T1000 (cell line): ENCODE results near the gene ASIC1.
A peak's percentile ranks its signal among the peaks of the same experiment; 100 is the strongest.
"Not testable (repeated sequence)": the region's sequence is repeated elsewhere in the genome, so short reads cannot be mapped to it uniquely, and the experiment has no call there.

Experiments used
- DNase-seq: peaks from one replicate; lab custom pipeline; 2025; ENCODE audit warnings: mixed read lengths; lab: John Stamatoyannopoulos, UW

The ASIC1 gene

DNA sequence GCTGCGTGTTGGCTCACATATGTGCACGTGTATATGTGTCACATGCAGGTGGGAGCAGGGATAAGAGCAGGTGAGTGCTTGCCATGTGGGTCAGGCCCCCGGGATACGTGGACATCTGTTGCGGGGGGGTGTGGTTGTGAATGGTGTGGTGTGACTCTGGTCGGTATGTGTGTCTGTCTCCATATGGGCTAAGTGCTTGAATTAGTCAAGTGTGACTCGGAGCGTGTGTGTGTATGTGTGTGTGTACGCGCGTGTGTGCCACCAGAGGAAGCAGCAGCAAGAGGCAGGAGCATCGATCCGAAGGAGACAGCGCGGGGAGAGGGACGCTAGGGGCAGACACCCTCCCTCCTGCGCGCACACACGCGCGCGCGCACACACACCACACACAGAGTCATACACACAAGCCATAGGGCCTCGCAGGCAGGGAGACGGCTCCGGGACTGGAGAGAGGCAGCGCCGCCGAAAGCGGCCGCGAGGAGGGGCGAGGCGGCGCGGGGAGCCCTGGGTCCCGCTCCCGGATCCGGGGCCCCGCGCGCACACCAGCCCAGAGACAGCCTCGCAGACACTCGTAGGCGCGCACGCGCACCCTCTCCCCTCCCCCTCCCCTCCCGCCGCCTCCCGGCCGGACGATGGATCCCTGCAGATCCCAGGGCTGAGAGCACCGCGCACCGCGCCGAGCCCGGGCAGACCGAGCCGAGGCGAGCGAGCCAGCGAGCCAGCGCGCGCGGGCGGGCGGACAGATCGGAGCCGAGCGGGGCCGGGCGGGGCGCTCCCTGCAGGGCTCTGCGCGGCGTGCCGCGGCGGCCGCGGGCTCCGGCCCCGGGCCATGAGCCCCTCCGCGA, at the start of gene ASIC1:
Gene ASIC1, plus strand, starts transcription at position 597 of the 842 bp plus-strand sequence. CDS start 1,171 bp downstream, outside the sequence.
- no peak for DNase-seq

DNA sequence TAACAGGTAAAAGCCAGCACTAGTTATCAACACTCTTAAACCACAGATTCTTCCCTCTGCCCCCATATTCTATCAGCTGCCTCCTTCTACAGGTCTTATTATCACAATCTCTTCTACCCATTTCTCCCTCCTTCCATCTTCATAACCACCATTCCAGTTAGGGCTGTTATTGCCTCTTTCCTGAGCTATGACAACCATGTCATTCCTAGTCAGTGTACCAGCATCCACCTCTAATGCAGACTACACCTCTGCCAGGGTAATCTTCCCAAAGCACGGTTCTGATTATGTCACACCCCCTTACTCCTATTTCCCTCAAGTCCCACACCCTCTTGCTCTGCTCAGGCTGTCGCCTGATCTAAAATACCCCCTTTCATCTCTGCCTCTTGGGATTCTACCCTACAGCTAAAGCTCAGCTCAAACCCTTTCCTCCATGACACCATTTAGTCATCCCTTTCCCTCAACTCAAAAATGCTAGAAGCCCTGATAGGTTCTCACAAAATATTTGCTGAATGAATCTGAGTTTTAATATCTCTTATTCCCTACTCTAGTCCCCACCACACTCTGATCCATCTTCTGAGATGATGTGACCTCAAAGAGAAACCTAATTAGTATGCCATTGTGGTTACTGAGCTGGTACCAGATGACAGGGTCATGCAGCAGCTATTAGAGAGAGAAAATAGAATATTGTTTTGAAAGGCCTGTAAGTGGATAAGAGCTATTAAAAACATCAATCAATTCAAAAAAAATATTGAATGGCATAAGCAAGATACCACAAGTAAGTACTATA, 43.8 kb upstream of the ASIC1 start:
- DNase-seq = no peak

DNA sequence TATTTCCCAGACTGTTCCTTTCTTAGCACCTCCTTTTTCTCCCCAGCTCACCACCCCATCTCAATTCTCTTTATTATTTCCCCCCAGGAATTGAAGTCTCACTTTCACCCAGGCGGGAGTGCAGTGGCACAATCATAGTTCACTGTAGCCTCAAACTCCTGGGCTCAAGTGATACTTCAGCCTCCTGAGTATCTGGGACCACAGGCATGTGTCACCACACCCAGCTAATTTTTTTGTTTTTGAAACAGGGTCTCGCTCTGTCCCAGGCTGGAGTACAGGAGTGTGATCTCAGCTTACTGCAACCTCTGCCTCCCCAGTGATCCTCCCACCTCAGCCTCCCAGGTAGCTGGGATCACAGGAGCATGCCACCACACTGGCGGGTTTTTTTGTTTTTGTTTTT, 43.1 kb upstream of the ASIC1 start:
- DNase-seq = no peak

DNA sequence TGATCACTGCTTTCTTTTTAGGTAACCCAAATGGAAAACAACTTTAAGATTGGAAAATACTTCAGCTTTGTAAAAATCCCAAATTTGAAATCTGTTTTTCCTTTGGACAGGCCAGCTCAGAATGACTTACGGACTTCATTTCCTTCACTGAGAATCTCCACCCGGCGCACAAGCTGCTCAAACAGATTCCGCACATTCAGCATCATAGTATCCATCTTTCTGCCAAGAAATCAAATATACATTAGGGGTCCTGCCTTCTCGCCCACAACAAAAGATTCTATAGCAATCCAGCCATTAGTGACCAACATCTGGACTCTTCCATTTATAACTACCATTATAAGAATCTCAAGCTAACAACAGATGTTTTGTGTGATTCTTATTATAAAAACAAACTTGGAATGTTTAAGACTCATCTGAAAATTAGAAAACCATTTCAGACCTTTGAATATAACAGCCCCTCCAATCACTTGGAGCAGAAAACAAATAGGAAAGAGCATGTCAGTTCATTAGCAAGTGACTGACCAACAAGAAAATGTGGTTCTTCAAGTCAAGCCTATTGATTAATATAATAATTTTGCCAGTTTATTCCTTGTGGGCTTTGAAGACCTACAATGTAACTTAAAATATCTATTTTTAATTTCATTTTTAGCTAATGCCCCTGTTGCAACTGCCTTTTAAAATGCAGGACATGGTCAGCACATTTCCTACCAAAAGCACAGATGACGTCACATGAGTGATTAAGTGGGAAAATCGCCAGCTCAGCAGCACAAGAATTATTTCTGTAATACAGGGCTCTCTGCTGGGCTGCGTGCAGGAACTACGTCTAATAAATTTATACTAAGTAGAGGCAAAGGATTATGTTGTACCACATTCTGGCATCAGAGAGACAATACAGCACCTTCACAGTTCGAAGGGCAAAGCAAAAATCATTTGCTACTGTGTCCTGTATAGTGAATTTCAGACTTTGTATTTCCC, 40.6 kb upstream of the ASIC1 start:
- no peak for DNase-seq

DNA sequence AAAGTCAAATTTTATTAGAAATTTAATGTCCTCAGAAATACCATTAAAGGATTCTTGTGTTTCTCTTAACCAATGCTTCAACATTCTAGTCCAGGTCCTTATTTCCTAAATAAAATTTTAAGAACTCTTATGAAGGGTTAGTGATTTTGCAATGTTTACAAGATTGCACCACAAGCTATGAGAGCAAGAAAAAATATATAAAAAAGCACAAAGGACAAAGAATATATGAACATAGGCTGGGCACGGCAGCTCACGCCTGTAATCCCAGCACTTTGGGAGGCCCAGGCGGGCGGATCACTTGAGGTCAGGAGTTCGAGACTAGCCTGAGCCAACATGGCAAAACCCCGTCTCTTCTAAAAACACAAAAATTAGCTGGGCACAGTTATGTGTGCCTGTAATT, 39.8 kb upstream of the ASIC1 start:
- no peak for DNase-seq

DNA sequence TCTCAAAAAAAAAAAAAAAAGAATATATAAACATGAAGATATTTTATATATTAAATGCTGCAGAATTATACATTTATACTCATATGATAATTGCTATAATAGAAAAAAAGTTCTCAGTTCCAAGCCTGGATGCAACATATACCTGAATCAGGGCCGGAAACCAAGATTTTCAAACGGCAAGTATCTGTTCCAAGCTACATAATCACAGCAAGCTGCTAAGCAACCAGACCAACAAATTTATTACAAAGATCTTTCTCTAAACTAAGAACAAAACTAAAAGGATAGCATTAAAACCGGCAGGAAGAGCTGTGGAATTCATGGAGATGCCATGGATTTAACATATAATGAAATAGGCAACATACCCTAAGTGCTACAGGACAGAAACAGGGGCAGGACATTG, 39.2 kb upstream of the ASIC1 start:
- no peak for DNase-seq

DNA sequence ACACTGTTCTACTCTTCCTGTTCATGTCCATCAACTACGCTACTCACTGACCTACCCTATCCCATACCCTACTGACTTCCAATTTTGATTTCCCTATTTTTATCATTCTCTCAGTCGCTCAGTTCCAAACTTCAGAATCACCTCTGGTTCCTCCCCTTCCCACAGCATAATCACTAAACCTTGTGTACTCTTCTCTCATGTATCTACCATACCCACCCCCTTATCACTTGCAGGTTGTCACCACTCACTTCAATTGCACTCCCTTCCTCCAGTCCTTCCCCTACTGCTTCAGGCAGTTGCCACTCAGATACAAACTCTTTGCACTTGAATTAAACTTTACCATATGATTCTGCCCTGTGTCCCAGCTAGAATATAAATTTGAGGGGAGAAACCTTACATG, 38.4 kb upstream of the ASIC1 start:
- DNase-seq = no peak

DNA sequence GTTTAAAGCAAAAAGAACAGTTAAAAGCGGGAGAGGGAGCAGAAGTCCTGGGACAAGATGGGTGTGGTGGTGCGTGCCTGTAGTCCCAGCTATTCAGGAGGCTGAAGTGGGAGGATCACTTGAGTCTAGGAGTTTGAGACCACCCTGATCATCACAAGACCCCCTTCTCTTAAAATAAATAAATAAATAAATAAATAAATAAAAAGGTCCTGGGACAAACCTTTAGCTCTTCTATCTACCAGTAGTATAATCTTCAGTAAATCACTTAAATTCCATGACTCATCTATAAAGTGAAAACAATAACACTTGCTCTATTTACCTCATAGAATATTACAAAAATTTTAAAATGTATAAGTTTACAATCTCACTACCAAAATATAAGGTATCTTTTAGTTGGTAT, 37.9 kb upstream of the ASIC1 start:
- no peak for DNase-seq

DNA sequence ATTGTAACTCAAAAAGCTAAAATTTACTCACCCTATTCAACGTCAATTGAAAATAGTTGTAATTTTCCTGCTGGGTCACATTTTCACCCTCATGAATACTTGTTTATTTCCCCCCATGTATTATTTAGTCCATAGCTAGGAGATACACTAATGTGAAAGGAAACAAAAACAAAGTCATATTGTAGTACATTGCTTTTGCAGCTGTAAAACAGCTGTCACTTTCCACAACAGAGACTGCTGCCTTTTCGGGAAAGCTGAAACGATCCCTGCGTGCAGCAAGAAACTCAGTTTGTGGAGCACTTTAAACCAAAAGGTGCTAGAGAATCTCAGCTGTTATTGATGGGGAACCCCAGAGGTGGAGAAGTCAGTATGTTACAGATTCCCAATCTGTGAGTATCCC, 36.4 kb upstream of the ASIC1 start:
- DNase-seq = no peak

DNA sequence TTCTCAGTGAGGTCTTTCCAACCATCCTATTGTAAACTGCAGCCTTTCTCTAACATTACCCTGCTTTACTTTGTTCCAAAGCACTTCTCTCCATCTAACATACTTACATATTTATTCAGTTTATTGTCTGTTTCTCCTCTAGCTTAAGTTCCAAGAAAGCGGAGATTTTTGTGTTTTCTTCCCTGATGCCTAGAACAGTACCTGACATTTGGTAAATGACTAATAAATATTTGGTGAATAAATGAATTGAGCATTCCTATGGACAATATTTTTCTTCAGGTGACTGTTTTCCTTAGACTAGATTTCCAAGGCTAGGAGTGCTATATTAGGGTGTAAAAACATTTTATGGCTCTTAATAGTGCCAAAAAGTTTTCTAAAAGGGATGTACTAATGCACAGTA, 34.5 kb upstream of the ASIC1 start:
- DNase-seq = no peak

DNA sequence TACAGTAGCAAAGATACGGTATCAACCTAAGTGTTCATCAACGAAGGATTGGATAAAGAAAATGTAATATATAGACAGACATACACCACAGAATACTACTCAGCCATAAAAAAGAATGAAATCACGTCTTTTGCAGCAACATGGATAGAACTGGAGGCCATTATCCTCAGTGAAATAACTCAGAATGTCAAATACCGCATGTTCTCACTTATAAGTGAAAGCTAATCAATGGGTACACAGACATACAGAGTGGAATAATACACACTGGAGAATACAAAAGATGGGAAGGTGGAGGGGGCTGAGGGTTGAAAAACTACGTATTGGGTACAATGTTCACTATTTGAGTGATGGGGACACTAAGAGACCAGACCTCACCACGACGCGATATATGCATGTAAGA, 33.2 kb upstream of the ASIC1 start:
- no peak for DNase-seq

DNA sequence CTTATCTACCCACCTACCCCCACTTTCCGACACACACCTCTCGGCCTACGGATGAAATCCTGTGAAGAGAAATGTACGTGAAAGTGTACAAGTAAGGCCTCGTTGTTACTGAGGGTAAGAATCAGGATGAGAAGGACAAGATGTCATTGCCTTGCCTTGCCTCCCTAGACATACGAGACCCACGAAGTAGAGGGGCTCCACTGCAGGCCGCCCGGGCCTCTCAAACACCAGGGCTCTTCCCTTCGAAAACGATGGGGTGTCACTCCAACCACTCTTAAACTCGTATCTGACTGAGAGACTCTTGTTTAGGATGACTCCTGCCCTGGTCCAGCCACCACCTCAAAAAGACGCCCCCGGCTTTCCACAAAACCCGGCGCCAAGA, 32.6 kb upstream of the ASIC1 start:
- no peak for DNase-seq

DNA sequence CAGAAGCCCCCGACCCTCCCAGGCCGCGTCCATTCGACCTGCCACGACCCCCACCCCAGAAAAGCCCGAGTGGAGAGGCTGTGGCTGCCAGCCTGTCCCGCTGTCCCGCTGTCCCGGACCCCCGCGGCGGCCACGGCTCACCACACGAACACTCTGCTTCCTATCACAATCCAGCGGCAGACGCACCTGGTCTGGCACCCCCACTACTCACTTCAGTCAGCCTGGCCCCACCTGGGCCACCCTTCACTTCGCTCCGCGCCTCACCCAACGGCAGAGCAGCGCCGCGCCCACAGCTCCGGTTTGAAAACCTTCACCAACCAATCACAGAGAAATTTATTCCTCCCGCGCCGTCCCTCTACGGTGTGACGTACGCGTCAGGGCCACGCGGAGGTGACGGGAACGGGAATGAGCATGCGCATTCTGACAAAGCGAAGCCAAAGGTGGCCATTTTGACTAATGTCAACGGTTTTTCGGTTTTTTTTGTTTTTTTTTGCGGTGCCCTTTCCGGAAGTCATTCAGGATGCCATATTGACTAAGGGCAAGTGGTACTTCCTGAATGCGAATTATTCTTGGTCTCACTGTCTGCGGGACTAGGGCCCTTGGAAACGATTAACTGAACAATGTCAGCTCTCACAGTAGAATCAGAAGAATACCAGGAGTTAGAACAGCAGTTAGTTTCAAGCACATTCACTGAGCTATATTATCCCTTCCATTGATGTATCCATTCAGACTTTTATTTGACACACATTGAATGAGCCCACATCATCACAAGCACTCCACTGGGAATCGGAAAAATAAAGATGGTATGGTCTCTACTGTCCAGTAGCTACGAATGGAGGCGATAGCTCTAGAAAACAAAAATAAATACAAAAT, 32.0 kb upstream of the ASIC1 start, which contains the start of gene RACGAP1:
Gene RACGAP1, minus strand, starts transcription at position 308 of the 873 bp plus-strand sequence. CDS start 8,779 bp downstream, outside the sequence.
- DNase-seq = peak; percentile 96

DNA sequence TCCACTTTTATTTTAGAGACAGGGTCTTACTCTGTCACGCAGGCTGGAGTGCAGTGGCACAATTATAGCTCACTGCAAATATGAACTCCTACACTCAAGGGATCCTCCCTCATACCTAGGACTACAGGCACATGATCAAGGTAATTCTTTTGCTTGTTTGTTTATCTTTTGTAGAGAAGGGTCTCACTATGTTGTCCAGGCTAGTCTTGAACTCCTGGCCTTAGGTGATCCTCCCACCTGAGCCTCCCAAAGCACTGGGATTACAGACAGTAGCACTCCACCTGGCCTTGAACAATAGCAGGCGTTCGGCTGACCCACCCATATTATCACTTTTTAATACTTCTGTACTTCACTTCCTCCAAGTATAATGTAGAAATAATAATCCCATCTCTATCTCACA, 30.7 kb upstream of the ASIC1 start:
- no peak for DNase-seq

DNA sequence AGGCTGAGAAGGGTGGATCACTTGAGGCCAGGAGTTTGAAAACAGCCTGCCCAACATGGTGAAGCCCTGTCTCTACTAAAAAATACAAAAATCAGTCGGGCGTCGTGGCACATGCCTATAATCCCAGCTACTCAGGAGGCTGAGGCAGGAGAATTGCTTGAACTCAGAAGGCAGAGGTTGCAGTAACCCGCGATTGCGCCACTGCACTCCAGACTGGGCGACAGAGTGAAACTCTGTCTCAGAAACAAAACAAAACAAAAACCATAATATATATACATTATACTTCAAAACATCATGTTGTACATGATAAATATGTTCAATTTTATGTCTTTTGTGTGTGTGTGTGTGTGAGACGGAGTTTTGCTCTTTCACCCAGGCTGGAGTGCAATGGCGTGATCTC, 26.9 kb upstream of the ASIC1 start:
- not testable (repeated sequence) for DNase-seq

DNA sequence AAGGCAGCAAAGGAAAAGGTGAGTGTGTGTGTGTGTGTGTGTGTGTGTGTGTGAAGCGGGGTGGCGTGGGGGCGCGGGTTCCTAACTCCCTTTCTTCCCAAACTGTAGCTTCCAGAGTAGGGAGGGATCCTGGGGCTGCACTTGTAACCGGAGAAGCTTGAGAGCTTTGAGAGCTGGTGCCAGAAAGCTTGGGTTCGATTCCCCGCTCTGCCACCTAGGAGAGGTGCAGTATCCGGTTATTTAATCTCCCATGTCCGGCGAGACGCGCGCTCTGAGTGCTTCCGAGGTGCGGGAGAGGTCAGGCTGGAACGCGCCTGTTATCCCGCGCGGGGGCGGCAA, 24.9 kb upstream of the ASIC1 start:
- no peak for DNase-seq

DNA sequence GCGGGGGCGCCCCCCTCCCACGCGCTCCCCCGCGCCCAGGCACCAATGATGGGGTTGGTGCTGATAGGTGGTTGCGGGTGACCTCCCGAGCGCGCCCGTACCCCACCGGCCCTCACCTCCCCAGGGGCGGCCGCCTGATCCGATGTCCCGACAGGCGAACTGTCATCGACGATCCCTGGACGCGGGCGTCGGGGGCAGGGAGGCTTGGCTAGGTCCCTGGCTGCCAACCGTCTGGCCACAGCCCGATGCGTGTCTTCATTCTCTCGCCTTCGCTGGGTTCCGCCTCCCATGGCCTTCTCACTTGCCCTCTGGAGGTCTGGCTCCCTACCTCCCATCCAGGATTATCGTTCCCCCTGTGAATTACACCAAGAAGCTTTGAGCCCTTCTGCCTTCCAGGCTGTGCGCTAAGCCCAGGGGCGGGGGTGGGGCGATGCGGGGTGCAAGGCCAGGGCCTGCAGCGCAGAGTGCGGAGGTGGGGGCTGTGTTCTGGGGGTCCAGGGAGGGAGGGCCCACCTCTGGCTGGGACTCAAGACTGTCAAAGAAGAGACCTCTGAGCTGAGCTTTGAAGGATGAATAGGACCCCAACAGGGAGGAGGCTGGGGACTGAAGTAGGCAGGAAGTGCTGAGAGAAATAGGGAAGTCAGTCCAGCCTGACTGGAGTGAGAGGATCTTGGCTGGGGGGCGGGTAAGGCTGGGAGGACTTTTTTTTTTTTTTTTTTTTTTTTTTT, 24.4 kb upstream of the ASIC1 start:
- no peak for DNase-seq

DNA sequence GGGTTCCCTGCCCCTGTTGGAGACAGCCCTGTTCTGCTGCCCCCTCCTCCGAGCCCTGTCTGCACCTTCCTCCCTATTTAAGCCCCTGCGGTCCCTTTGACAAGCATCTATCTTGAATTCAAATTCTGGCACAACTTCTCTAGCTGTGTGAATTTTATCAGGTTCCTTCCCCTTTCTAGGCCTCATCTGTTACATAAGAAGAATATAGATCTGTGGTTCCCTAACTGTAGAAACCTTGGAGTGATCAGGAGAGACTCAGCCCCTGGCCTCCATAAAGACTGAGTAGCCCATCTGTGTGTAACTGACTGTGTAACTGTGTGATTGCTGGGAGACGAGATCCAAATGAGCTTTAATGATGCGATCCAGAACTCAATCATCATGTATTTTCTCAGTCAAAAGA, 19.1 kb upstream of the ASIC1 start:
- no peak for DNase-seq

DNA sequence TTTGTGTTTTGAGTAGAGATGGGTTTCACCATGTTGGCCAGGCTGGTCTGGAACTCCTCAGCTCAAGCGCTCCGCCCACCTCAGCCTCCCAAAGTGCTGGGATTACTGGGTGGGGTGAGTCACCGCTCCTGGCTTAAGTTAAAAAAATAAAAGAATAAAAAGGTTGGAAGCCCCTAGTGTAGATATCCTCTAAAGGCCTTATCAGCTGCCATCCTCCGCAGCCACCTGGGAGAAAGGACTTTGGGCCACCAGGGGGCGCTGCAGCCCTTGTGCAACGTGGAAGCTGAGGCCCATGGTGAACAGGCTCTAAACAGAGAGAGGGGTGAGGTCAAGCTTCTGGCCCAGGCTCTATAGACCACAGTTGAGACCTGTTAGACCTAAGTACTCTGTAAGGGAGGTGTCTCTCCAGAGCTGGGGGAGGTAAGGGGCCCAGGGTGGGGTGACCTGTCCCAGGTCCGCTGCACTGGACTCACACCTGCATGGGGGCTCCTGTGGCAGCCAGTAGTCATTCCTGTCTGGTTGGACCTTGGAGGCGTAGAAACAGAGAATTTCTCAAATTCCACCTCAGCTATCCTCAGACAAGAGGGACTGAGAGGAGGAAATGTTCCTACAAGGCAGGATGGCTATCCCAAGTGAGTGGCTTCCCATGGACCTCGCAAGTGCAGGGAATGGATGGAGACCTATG, 18.1 kb upstream of the ASIC1 start:
- no peak for DNase-seq

DNA sequence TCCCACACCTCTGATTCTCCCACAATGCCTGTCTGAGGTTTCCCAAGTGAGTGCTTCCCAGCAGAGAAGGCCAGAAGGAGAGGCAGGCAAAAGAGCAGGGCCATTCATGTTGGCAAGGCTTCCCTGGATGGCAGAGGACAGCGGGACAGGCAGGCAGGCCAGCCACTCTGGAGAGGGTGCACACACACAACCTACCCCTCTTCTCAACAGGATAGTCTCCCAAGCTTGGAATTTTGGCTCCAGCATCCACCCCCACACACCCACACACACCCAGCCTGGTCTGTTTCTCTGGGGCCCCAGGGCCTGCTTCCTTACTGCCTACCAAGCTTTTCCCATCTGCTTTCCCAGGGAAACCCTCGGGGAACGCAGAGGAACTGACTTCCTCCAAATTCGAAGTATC, 16.7 kb upstream of the ASIC1 start:
- DNase-seq = no peak
